HEK293 (cell line): Measurements from ENCODE around the gene S100A13.
A peak's percentile ranks its signal among the peaks of the same experiment; 100 is the strongest.

Source experiments
- ATF2 ChIP-seq: fragments of 450-650 bp; formaldehyde crosslinking; IDR thresholded peaks from 2 replicates; pipeline ENCODE4 v1.5.1; 2016; ENCODE audit warnings: missing biosample characterization, missing genetic modification characterization, low read depth
- CTCF ChIP-seq: fragments of 450-650 bp; formaldehyde crosslinking; IDR thresholded peaks from 2 replicates; pipeline ENCODE4 v1.5.1; 2016; ENCODE audit warnings: missing biosample characterization, missing genetic modification characterization
- EGR2 ChIP-seq: fragments of 450-650 bp; formaldehyde crosslinking; IDR thresholded peaks from 2 replicates; pipeline ENCODE4 v1.5.1; 2016; ENCODE audit warnings: low read depth, missing biosample characterization, missing genetic modification characterization
- KLF1 ChIP-seq: fragments of 450-650 bp; formaldehyde crosslinking; IDR thresholded peaks from 2 replicates; pipeline ENCODE4 v1.5.1; 2016; ENCODE audit warnings: missing biosample characterization, missing genetic modification characterization
- KLF9 ChIP-seq: fragments of 450-650 bp; formaldehyde crosslinking; IDR thresholded peaks from 2 replicates; pipeline ENCODE4 v1.5.1; 2016; ENCODE audit warnings: missing biosample characterization, missing genetic modification characterization, low read depth
- PRDM2 ChIP-seq: fragments of 450-650 bp; formaldehyde crosslinking; IDR thresholded peaks from 2 replicates; pipeline ENCODE4 v1.5.1; 2016; ENCODE audit warnings: missing biosample characterization, missing genetic modification characterization, borderline replicate concordance
- SP2 ChIP-seq: fragments of 450-650 bp; formaldehyde crosslinking; IDR thresholded peaks from 2 replicates; pipeline ENCODE4 v1.5.1; 2016; ENCODE audit warnings: missing biosample characterization, missing genetic modification characterization
- TRIM28 ChIP-seq: IDR thresholded peaks from 2 replicates; pipeline ENCODE4 v1.6.1; 2011; ENCODE audit warnings: low read length, control low read depth, borderline replicate concordance
- ZBTB48 ChIP-seq: fragments of 450-650 bp; formaldehyde crosslinking; IDR thresholded peaks from 2 replicates; pipeline ENCODE4 v1.5.1; 2016; ENCODE audit warnings: missing biosample characterization, missing genetic modification characterization
- ZBTB6 ChIP-seq: fragments of 450-650 bp; formaldehyde crosslinking; IDR thresholded peaks from 2 replicates; pipeline ENCODE4 v1.5.1; 2017; ENCODE audit warnings: missing biosample characterization, missing genetic modification characterization
- ZEB2 ChIP-seq: fragments of 450-650 bp; formaldehyde crosslinking; IDR thresholded peaks from 2 replicates; pipeline ENCODE4 v1.5.1; 2016; ENCODE audit warnings: missing biosample characterization, missing genetic modification characterization
- ZFHX2 ChIP-seq: fragments of 450-650 bp; formaldehyde crosslinking; conservative IDR thresholded peaks from 2 replicates; pipeline ENCODE4 v1.5.1; 2016; ENCODE audit warnings: missing biosample characterization, missing genetic modification characterization
- ZNF2 ChIP-seq: fragments of 450-650 bp; formaldehyde crosslinking; IDR thresholded peaks from 2 replicates; pipeline ENCODE4 v1.5.1; 2016; ENCODE audit warnings: missing biosample characterization, missing genetic modification characterization
- ZNF394 ChIP-seq: fragments of 450-650 bp; formaldehyde crosslinking; IDR thresholded peaks from 2 replicates; pipeline ENCODE4 v1.5.1; 2016; ENCODE audit warnings: missing biosample characterization, missing genetic modification characterization, mild to moderate bottlenecking, moderate library complexity, borderline replicate concordance
- ZNF416 ChIP-seq: fragments of 450-650 bp; formaldehyde crosslinking; IDR thresholded peaks from 2 replicates; pipeline ENCODE4 v1.5.1; 2016; ENCODE audit warnings: missing biosample characterization, missing genetic modification characterization
- ZNF529 ChIP-seq: fragments of 450-650 bp; formaldehyde crosslinking; IDR thresholded peaks from 2 replicates; pipeline ENCODE4 v1.5.1; 2017; ENCODE audit warnings: missing genetic modification characterization, missing biosample characterization; ENCODE audit not compliant: insufficient replicate concordance
- ZNF660 ChIP-seq: fragments of 450-650 bp; IDR thresholded peaks from 2 replicates; pipeline ENCODE4 v1.5.1; 2018; ENCODE audit warnings: missing biosample characterization, mild to moderate bottlenecking, missing genetic modification characterization
- ZXDB ChIP-seq: fragments of 450-650 bp; formaldehyde crosslinking; IDR thresholded peaks from 2 replicates; pipeline ENCODE4 v1.5.1; 2016; ENCODE audit warnings: missing biosample characterization, missing genetic modification characterization
- TF ChIP-seq, protein P1 (sequence below): fragments of 450-650 bp; IDR thresholded peaks from 2 replicates; pipeline ENCODE4 v1.5.1; 2018; ENCODE audit warnings: missing biosample characterization, mild to moderate bottlenecking, missing genetic modification characterization
- TF ChIP-seq, protein P2 (sequence below): fragments of 450-650 bp; formaldehyde crosslinking; IDR thresholded peaks from 2 replicates; pipeline ENCODE4 v1.5.1; 2017; ENCODE audit warnings: missing biosample characterization, missing genetic modification characterization
- TF ChIP-seq, protein P3 (sequence below): fragments of 450-650 bp; formaldehyde crosslinking; IDR thresholded peaks from 2 replicates; pipeline ENCODE4 v1.5.1; 2016; ENCODE audit warnings: missing biosample characterization, missing genetic modification characterization, borderline replicate concordance

The S100A13 gene

GRCh38 chr1:153670859-153671627 lies 43.7 kb upstream of the S100A13 start, which contains the start of gene ILF2 (continued):
- TF ChIP-seq PRDM2 (tag by site-specific recombination) (no peak), ATF2 (tag by site-specific recombination) (peak; percentile 93), KLF1 (tag by site-specific recombination) (no peak), ZFHX2 (tag by site-specific recombination) (peak; percentile 77), ZEB2 (tag by site-specific recombination) (peak; percentile 46; the same call in 1 of the 2 replicates), ZBTB6 (tag by site-specific recombination) (peak; percentile 21; the same call in 1 of the 2 replicates), CTCF (tag by site-specific recombination) (peak; percentile 90), ZBTB48 (no peak), ZNF394 (tag by site-specific recombination) (peak; percentile 65; the same call in 1 of the 2 replicates), TRIM28 (peak; percentile 98), KLF9 (0 out of 2 replicates have a peak, but pooled peaks have one; percentile 10), ZNF416 (no peak), EGR2 (peak; percentile 73), ZNF529 (tag by site-specific recombination) (no peak), ZXDB (tag by site-specific recombination) (peak; percentile 54; the same call in 1 of the 2 replicates), ZNF2 (peak; percentile 66; the same call in 1 of the 2 replicates), SP2 (tag by site-specific recombination) (peak; percentile 93), ZNF660 (tag by site-specific recombination) (peak; percentile 95)
- TF ChIP-seq, protein P1, sequence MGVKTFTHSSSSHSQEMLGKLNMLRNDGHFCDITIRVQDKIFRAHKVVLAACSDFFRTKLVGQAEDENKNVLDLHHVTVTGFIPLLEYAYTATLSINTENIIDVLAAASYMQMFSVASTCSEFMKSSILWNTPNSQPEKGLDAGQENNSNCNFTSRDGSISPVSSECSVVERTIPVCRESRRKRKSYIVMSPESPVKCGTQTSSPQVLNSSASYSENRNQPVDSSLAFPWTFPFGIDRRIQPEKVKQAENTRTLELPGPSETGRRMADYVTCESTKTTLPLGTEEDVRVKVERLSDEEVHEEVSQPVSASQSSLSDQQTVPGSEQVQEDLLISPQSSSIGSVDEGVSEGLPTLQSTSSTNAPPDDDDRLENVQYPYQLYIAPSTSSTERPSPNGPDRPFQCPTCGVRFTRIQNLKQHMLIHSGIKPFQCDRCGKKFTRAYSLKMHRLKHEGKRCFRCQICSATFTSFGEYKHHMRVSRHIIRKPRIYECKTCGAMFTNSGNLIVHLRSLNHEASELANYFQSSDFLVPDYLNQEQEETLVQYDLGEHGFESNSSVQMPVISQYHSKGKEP, result peak; percentile 70
- TF ChIP-seq, protein P2, sequence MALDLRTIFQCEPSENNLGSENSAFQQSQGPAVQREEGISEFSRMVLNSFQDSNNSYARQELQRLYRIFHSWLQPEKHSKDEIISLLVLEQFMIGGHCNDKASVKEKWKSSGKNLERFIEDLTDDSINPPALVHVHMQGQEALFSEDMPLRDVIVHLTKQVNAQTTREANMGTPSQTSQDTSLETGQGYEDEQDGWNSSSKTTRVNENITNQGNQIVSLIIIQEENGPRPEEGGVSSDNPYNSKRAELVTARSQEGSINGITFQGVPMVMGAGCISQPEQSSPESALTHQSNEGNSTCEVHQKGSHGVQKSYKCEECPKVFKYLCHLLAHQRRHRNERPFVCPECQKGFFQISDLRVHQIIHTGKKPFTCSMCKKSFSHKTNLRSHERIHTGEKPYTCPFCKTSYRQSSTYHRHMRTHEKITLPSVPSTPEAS (tag by site-specific recombination), result no peak
- TF ChIP-seq, protein P3, sequence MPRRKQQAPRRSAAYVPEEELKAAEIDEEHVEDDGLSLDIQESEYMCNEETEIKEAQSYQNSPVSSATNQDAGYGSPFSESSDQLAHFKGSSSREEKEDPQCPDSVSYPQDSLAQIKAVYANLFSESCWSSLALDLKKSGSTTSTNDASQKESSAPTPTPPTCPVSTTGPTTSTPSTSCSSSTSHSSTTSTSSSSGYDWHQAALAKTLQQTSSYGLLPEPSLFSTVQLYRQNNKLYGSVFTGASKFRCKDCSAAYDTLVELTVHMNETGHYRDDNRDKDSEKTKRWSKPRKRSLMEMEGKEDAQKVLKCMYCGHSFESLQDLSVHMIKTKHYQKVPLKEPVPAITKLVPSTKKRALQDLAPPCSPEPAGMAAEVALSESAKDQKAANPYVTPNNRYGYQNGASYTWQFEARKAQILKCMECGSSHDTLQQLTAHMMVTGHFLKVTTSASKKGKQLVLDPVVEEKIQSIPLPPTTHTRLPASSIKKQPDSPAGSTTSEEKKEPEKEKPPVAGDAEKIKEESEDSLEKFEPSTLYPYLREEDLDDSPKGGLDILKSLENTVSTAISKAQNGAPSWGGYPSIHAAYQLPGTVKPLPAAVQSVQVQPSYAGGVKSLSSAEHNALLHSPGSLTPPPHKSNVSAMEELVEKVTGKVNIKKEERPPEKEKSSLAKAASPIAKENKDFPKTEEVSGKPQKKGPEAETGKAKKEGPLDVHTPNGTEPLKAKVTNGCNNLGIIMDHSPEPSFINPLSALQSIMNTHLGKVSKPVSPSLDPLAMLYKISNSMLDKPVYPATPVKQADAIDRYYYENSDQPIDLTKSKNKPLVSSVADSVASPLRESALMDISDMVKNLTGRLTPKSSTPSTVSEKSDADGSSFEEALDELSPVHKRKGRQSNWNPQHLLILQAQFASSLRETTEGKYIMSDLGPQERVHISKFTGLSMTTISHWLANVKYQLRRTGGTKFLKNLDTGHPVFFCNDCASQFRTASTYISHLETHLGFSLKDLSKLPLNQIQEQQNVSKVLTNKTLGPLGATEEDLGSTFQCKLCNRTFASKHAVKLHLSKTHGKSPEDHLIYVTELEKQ, result peak; percentile 59; the same call in 1 of the 2 replicates
